ENCODE measurements around the gene GSTA3.
"Not testable (repeated sequence)": the region's sequence is repeated elsewhere in the genome, so short reads cannot be mapped to it uniquely, and the experiment has no call there.

Gene GSTA3

GRCh38 chr6:52868240-52868639, 41.3 kb downstream of the GSTA3 start:
- Histone ChIP-seq H3K79me2 (ENCODE audit: insufficient read depth, low read length) (no peaks in the 10 kb centered on the region), H3K27ac (ENCODE audit: low read length) (no peak overlapping the region), H3K36me3 (ENCODE audit: insufficient read depth, low read length) (no peaks in the 10 kb centered on the region), H4K20me1 (ENCODE audit: insufficient read depth, low read length) (no peaks in the 10 kb centered on the region), H3K4me1 (ENCODE audit: insufficient read depth, low read length) (no peaks in the 10 kb centered on the region), H3K4me3 (ENCODE audit: low read depth in 1 of 2, low read length in 2 of 2) (no peak overlapping the region), H3K27me3 (ENCODE audit: insufficient read depth, low read length, poor library complexity) (peaks cover 7% of the 10 kb centered on the region), H3K9ac (ENCODE audit: low read depth, low read length) (no peak overlapping the region), H2AFZ (ENCODE audit: low read depth, low read length) (no peak overlapping the region), H3K9me3 (ENCODE audit: insufficient read depth, low read length, severe bottlenecking) (no peaks in the 10 kb centered on the region), H3K4me2 (ENCODE audit: insufficient read depth, low read length) (no peak overlapping the region)
- no peak for ATAC-seq (ENCODE audit: insufficient read depth, low read depth)
- no peak for DNase-seq
- TF ChIP-seq CTCF (IDR thresholded peaks at IDR 0.05; ENCODE audit: borderline replicate concordance, extremely low read depth, low read length, poor library complexity, severe bottlenecking): no peak

- not testable (repeated sequence) for H3K4me3 ChIP-seq (ENCODE audit: low read depth in 1 of 2, low read length in 2 of 2); H3K36me3 ChIP-seq (ENCODE audit: insufficient read depth, low read length); H3K27me3 ChIP-seq (ENCODE audit: insufficient read depth, low read length, poor library complexity); H4K20me1 ChIP-seq (ENCODE audit: insufficient read depth, low read length); DNase-seq; ATAC-seq (ENCODE audit: insufficient read depth, low read depth); H3K27ac ChIP-seq (ENCODE audit: low read length); H3K9ac ChIP-seq (ENCODE audit: low read depth, low read length); H2AFZ ChIP-seq (ENCODE audit: low read depth, low read length); H3K9me3 ChIP-seq (ENCODE audit: insufficient read depth, low read length, severe bottlenecking); H3K4me1 ChIP-seq (ENCODE audit: insufficient read depth, low read length); H3K4me2 ChIP-seq (ENCODE audit: insufficient read depth, low read length); H3K79me2 ChIP-seq (ENCODE audit: insufficient read depth, low read length)
These were observed 48.3 kb downstream of the GSTA3 start for GRCh38 chr6:52861151-52861550.

- H3K9ac ChIP-seq (ENCODE audit: low read depth, low read length): no peak overlapping the region
- TF ChIP-seq EZH2 (IDR thresholded peaks at IDR 0.05; ENCODE audit: borderline replicate concordance, low read depth, low read length, severe bottlenecking) (no peak), CTCF (IDR thresholded peaks at IDR 0.05; ENCODE audit: borderline replicate concordance, extremely low read depth, low read length, poor library complexity, severe bottlenecking) (no peak)
- no peaks in the 10 kb centered on the region for H3K9me3 ChIP-seq (ENCODE audit: insufficient read depth, low read length, severe bottlenecking)
- no peak for DNase-seq
- no peak overlapping the region for H2AFZ ChIP-seq (ENCODE audit: low read depth, low read length)
- no peaks in the 10 kb centered on the region for H4K20me1 ChIP-seq (ENCODE audit: insufficient read depth, low read length)
- no peaks in the 10 kb centered on the region for H3K36me3 ChIP-seq (ENCODE audit: insufficient read depth, low read length)
- no peak for ATAC-seq (ENCODE audit: insufficient read depth, low read depth)
- no peaks in the 10 kb centered on the region for H3K27me3 ChIP-seq (ENCODE audit: insufficient read depth, low read length, poor library complexity)
- H3K4me2 ChIP-seq (ENCODE audit: insufficient read depth, low read length): no peak overlapping the region
- H3K4me3 ChIP-seq (ENCODE audit: low read depth in 1 of 2, low read length in 2 of 2): no peak overlapping the region
- H3K4me1 ChIP-seq (ENCODE audit: insufficient read depth, low read length): no peaks in the 10 kb centered on the region
- H3K79me2 ChIP-seq (ENCODE audit: insufficient read depth, low read length): no peaks in the 10 kb centered on the region
- no peak overlapping the region for H3K27ac ChIP-seq (ENCODE audit: low read length)
These were observed 51.1 kb downstream of the GSTA3 start for GRCh38 chr6:52858416-52858815.

- H2AFZ ChIP-seq (ENCODE audit: low read depth, low read length); H3K9me3 ChIP-seq (ENCODE audit: insufficient read depth, low read length, severe bottlenecking); H3K9ac ChIP-seq (ENCODE audit: low read depth, low read length); H3K4me3 ChIP-seq (ENCODE audit: low read depth in 1 of 2, low read length in 2 of 2); H4K20me1 ChIP-seq (ENCODE audit: insufficient read depth, low read length); H3K79me2 ChIP-seq (ENCODE audit: insufficient read depth, low read length); H3K27me3 ChIP-seq (ENCODE audit: insufficient read depth, low read length, poor library complexity); H3K4me2 ChIP-seq (ENCODE audit: insufficient read depth, low read length); H3K36me3 ChIP-seq (ENCODE audit: insufficient read depth, low read length); ATAC-seq (ENCODE audit: insufficient read depth, low read depth); H3K27ac ChIP-seq (ENCODE audit: low read length); H3K4me1 ChIP-seq (ENCODE audit: insufficient read depth, low read length): not testable (repeated sequence)
- DNase-seq: peak; percentile 22
These were observed 53.4 kb downstream of the GSTA3 start for GRCh38 chr6:52856137-52856536.

- Histone ChIP-seq H3K4me2 (ENCODE audit: insufficient read depth, low read length) (no peak overlapping the region), H3K9ac (ENCODE audit: low read depth, low read length) (no peak overlapping the region), H3K27me3 (ENCODE audit: insufficient read depth, low read length, poor library complexity) (no peaks in the 10 kb centered on the region), H2AFZ (ENCODE audit: low read depth, low read length) (no peak overlapping the region), H4K20me1 (ENCODE audit: insufficient read depth, low read length) (no peaks in the 10 kb centered on the region), H3K4me1 (ENCODE audit: insufficient read depth, low read length) (no peaks in the 10 kb centered on the region), H3K36me3 (ENCODE audit: insufficient read depth, low read length) (no peaks in the 10 kb centered on the region), H3K27ac (ENCODE audit: low read length) (no peak overlapping the region), H3K9me3 (ENCODE audit: insufficient read depth, low read length, severe bottlenecking) (no peaks in the 10 kb centered on the region), H3K4me3 (ENCODE audit: low read depth in 1 of 2, low read length in 2 of 2) (no peak overlapping the region), H3K79me2 (ENCODE audit: insufficient read depth, low read length) (no peaks in the 10 kb centered on the region)
- ATAC-seq (ENCODE audit: insufficient read depth, low read depth): no peak
- DNase-seq: no peak
- TF ChIP-seq EZH2 (IDR thresholded peaks at IDR 0.05; ENCODE audit: borderline replicate concordance, low read depth, low read length, severe bottlenecking) (no peak), CTCF (IDR thresholded peaks at IDR 0.05; ENCODE audit: borderline replicate concordance, extremely low read depth, low read length, poor library complexity, severe bottlenecking) (no peak)
These were observed 60.4 kb downstream of the GSTA3 start for GRCh38 chr6:52849137-52849536.
